ENCODE results near the gene AP2B1.
A peak's percentile ranks its signal among the peaks of the same experiment; 100 is the strongest.

AP2B1 gene

GRCh38 chr17:35554668-35555067 lies 32.5 kb upstream of the AP2B1 start:
- ChIA-PET CTCF (interaction anchor here (0.6 to 2.0 kb wide), 6 partner anchors 15 to 394 kb away, joined by 3 to 9 read pairs (median 4); no protein-coding TSS in a partner anchor), POLR2A (interaction anchor here (0.6 to 0.7 kb wide), 2 partner anchors 58 to 312 kb away, joined by 3 to 4 read pairs; partner anchors contain the start of gene SLFN5)
- Histone ChIP-seq H3K9me3 (ENCODE audit: control insufficient read depth, insufficient read depth, low read depth, low read length) (no peaks in the 10 kb centered on the region), H3K4me3 (ENCODE audit: low read depth, low read length) (no peak overlapping the region), H3K27ac (ENCODE audit: extremely low read depth, low read depth, low read length) (no peak overlapping the region), H3K4me1 (ENCODE audit: control insufficient read depth, insufficient read depth, low read length) (no peaks in the 10 kb centered on the region), H3K36me3 (ENCODE audit: control insufficient read depth in 2 of 2, insufficient read depth in 1 of 2, low read length in 2 of 2) (no peaks in the 10 kb centered on the region)
- TF ChIP-seq, protein P1, sequence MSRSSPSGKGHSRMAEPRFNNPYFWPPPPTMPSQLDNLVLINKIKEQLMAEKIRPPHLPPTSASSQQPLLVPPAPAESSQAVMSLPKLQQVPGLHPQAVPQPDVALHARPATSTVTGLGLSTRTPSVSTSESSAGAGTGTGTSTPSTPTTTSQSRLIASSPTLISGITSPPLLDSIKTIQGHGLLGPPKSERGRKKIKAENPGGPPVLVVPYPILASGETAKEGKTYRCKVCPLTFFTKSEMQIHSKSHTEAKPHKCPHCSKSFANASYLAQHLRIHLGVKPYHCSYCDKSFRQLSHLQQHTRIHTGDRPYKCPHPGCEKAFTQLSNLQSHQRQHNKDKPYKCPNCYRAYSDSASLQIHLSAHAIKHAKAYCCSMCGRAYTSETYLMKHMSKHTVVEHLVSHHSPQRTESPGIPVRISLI (tag by site-specific recombination; IDR thresholded peaks at IDR 0.05): 0 out of 2 replicates have a peak, but pooled peaks have one; percentile 28
- TF ChIP-seq ZNF521 (tag by site-specific recombination; IDR thresholded peaks at IDR 0.05): no peak
- TF ChIP-seq ZNF354C (tag by site-specific recombination; IDR thresholded peaks at IDR 0.05; ENCODE audit: borderline replicate concordance, low read depth): no peak

DNA sequence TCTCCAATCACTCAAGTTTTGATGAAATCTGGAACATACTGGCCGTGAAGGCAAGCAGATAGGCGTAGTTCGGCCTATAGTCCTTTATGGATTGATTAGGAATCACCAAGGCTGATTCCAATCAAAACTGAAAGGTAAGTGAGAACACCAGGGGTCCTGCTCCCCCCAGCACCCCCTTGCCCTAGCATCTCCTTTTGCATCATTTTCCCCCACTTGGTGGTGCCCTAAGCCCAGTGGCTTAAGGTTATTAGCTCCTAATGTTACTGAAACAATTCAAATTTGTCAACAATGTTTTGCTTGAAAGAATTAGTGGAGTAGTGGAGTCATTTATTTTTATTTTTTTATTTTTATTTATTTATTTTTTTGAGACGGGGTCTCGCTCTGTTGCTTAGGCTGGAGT lies 31.4 kb upstream of the AP2B1 start:
- no peak overlapping the region for H3K27ac ChIP-seq (ENCODE audit: extremely low read depth, low read depth, low read length)

DNA sequence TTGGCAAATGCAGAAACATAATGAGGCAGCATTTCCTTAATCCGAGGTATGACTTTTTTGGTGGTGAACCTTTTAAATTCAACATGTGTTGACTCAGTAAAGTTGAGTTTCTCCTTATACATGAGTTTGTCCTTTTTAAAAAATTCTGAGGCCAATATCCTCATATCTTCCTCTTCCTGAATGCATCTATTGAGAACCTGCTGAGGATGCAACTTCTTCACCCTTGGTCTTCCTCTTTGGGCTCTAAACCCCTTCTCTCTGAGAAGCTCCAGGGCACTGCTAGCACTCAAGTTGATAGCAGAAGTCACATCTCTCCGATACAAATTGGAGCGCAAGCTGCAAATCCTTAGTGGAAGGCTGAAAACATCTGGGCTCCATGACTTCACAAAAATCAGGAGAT lies 29.8 kb upstream of the AP2B1 start:
- no peak overlapping the region for H3K4me3 ChIP-seq (ENCODE audit: low read depth, low read length)
- ChIA-PET CTCF (interaction anchor here (0.8 kb wide), 1 partner anchor 386 kb away, joined by 3 read pairs; no protein-coding TSS in a partner anchor), POLR2A (no interaction called here)
- H3K9me3 ChIP-seq (ENCODE audit: control insufficient read depth, insufficient read depth, low read depth, low read length): no peaks in the 10 kb centered on the region
- no peaks in the 10 kb centered on the region for H3K36me3 ChIP-seq (ENCODE audit: control insufficient read depth in 2 of 2, insufficient read depth in 1 of 2, low read length in 2 of 2)
- H3K27ac ChIP-seq (ENCODE audit: extremely low read depth, low read depth, low read length): no peak overlapping the region
- H3K4me1 ChIP-seq (ENCODE audit: control insufficient read depth, insufficient read depth, low read length): no peaks in the 10 kb centered on the region
- TF ChIP-seq, protein P2, sequence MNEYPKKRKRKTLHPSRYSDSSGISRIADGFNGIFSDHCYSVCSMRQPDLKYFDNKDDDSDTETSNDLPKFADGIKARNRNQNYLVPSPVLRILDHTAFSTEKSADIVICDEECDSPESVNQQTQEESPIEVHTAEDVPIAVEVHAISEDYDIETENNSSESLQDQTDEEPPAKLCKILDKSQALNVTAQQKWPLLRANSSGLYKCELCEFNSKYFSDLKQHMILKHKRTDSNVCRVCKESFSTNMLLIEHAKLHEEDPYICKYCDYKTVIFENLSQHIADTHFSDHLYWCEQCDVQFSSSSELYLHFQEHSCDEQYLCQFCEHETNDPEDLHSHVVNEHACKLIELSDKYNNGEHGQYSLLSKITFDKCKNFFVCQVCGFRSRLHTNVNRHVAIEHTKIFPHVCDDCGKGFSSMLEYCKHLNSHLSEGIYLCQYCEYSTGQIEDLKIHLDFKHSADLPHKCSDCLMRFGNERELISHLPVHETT (tag by site-specific recombination; IDR thresholded peaks at IDR 0.05): no peak
- TF ChIP-seq ZBTB7A (tag by site-specific recombination; IDR thresholded peaks at IDR 0.05; ENCODE audit: low read depth): no peak
- no peak for TF ChIP-seq MYNN (tag by site-specific recombination; IDR thresholded peaks at IDR 0.05; ENCODE audit: borderline replicate concordance)
- TF ChIP-seq ZNF792 (tag by site-specific recombination; IDR thresholded peaks at IDR 0.05): no peak
- TF ChIP-seq, protein P3, sequence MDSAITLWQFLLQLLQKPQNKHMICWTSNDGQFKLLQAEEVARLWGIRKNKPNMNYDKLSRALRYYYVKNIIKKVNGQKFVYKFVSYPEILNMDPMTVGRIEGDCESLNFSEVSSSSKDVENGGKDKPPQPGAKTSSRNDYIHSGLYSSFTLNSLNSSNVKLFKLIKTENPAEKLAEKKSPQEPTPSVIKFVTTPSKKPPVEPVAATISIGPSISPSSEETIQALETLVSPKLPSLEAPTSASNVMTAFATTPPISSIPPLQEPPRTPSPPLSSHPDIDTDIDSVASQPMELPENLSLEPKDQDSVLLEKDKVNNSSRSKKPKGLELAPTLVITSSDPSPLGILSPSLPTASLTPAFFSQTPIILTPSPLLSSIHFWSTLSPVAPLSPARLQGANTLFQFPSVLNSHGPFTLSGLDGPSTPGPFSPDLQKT (IDR thresholded peaks at IDR 0.05; ENCODE audit: borderline replicate concordance, low read depth, low read length): no peak
- TF ChIP-seq, protein P4, sequence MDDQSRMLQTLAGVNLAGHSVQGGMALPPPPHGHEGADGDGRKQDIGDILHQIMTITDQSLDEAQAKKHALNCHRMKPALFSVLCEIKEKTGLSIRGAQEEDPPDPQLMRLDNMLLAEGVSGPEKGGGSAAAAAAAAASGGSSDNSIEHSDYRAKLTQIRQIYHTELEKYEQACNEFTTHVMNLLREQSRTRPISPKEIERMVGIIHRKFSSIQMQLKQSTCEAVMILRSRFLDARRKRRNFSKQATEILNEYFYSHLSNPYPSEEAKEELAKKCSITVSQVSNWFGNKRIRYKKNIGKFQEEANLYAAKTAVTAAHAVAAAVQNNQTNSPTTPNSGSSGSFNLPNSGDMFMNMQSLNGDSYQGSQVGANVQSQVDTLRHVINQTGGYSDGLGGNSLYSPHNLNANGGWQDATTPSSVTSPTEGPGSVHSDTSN (CRISPR knock-in tag; IDR thresholded peaks at IDR 0.05): no peak
- TF ChIP-seq ZNF571 (tag by site-specific recombination; IDR thresholded peaks at IDR 0.05): no peak
- TF ChIP-seq ZNF692 (tag by site-specific recombination; IDR thresholded peaks at IDR 0.05): no peak
- no peak for TF ChIP-seq ZBTB1 (tag by site-specific recombination; IDR thresholded peaks at IDR 0.05)

More for the DNA sequence above, 31.4 kb upstream of the AP2B1 start:
- POLR2A ChIA-PET: interaction anchor here (0.9 kb wide), 1 partner anchor 23 kb away, joined by 3 read pairs; the partner anchor contains the start of gene PEX12
- TF ChIP-seq, protein P5, sequence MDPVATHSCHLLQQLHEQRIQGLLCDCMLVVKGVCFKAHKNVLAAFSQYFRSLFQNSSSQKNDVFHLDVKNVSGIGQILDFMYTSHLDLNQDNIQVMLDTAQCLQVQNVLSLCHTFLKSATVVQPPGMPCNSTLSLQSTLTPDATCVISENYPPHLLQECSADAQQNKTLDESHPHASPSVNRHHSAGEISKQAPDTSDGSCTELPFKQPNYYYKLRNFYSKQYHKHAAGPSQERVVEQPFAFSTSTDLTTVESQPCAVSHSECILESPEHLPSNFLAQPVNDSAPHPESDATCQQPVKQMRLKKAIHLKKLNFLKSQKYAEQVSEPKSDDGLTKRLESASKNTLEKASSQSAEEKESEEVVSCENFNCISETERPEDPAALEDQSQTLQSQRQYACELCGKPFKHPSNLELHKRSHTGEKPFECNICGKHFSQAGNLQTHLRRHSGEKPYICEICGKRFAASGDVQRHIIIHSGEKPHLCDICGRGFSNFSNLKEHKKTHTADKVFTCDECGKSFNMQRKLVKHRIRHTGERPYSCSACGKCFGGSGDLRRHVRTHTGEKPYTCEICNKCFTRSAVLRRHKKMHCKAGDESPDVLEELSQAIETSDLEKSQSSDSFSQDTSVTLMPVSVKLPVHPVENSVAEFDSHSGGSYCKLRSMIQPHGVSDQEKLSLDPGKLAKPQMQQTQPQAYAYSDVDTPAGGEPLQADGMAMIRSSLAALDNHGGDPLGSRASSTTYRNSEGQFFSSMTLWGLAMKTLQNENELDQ (tag by site-specific recombination; IDR thresholded peaks at IDR 0.05; ENCODE audit: low read depth): no peak
- TF ChIP-seq ZNF302 (tag by site-specific recombination; IDR thresholded peaks at IDR 0.05; ENCODE audit: low read depth) (no peak), ZNF654 (tag by site-specific recombination; IDR thresholded peaks at IDR 0.05; ENCODE audit: low read depth) (peak; percentile 62), ZNF571 (tag by site-specific recombination; IDR thresholded peaks at IDR 0.05) (no peak), ZNF37A (tag by site-specific recombination; IDR thresholded peaks at IDR 0.05) (no peak), ZNF670 (tag by site-specific recombination; IDR thresholded peaks at IDR 0.05; ENCODE audit: low read depth) (no peak), ZNF768 (tag by site-specific recombination; IDR thresholded peaks at IDR 0.05) (no peak), PATZ1 (tag by site-specific recombination; IDR thresholded peaks at IDR 0.05) (0 out of 2 replicates have a peak, but pooled peaks have one; percentile 35)
- H3K9me3 ChIP-seq (ENCODE audit: control insufficient read depth, insufficient read depth, low read depth, low read length): no peaks in the 10 kb centered on the region
- no peaks in the 10 kb centered on the region for H3K36me3 ChIP-seq (ENCODE audit: control insufficient read depth in 2 of 2, insufficient read depth in 1 of 2, low read length in 2 of 2)
- no peaks in the 10 kb centered on the region for H3K4me1 ChIP-seq (ENCODE audit: control insufficient read depth, insufficient read depth, low read length)
- CTCF ChIA-PET: interaction anchor here (0.8 to 2.0 kb wide), 5 partner anchors 17 to 243 kb away, joined by 3 to 9 read pairs (median 4); partner anchors contain the start of gene PEX12
- H3K4me3 ChIP-seq (ENCODE audit: low read depth, low read length): no peak overlapping the region
